Measurements from ENCODE around the gene CTTN. TPM values are rescaled to one million over a fixed set of nuclear protein-coding genes. Genes with fewer than 3 reads are reported as not detected.
A peak's percentile ranks its signal among the peaks of the same experiment; 100 is the strongest.

CTTN gene
- total RNA-seq, 1 experiment from 2014 or later: 224 TPM

GRCh38 chr11:70435765-70436500 lies 37.6 kb downstream of the CTTN start:
- H3K27ac Mint-ChIP-seq: peak overlapping the region in 2 of 3 experiments; percentile 16 to 35; a peak in 2 of 7 replicates
- no peak overlapping the region for H2BK20ac ChIP-seq (ENCODE audit: low read depth, low read length, poor library complexity, severe bottlenecking)

More at GRCh38 chr11:70435765-70436500, 37.6 kb downstream of the CTTN start:
- no peak overlapping the region for H3K27ac ChIP-seq (ENCODE audit: insufficient read length, low read depth, low read length)
- DNase-seq: no peak
- no CpG with 5 or more reads among the region's 24 CpGs for WGBS (ENCODE audit: extremely low coverage, insufficient read length, low lambda C conversion rate)
- H2BK12ac ChIP-seq (ENCODE audit: insufficient read length, low read depth, low read length): no peak overlapping the region
- H2AFZ ChIP-seq (ENCODE audit: low read length): no peak overlapping the region
- no peaks in the 10 kb centered on the region for H3K23me2 ChIP-seq (ENCODE audit: insufficient read length, low read depth, low read length, poor library complexity, severe bottlenecking)
- H4K20me1 ChIP-seq (ENCODE audit: control insufficient read depth, insufficient read depth, insufficient read length): no peaks in the 10 kb centered on the region
- no peak overlapping the region for H3K14ac ChIP-seq (ENCODE audit: insufficient read depth, low read length)
- no peak overlapping the region for H2BK120ac ChIP-seq (ENCODE audit: low read depth, low read length, poor library complexity, severe bottlenecking)
- no peak overlapping the region for H2BK15ac ChIP-seq (ENCODE audit: low read depth, low read length)
- H3K4me1 Mint-ChIP-seq: peaks cover 9 to 14% of the 10 kb centered on the region in 2 experiments
- no peak overlapping the region for H3K9ac ChIP-seq (ENCODE audit: extremely low read depth, insufficient read length, low read length)
- no peak overlapping the region for H3K56ac ChIP-seq (ENCODE audit: insufficient read length, low read depth, low read length)
- H3K27me3 Mint-ChIP-seq (ENCODE audit: low read depth): no peaks in the 10 kb centered on the region; the same call in 1 of the 2 replicates
- H3K23ac ChIP-seq (ENCODE audit: insufficient read length, low read depth, low read length): no peak overlapping the region
- no peak overlapping the region for H3K18ac ChIP-seq (ENCODE audit: insufficient read length, low read depth, low read length)
- no peak overlapping the region for H4K8ac ChIP-seq (replicated peaks; ENCODE audit: insufficient read length, low read depth, low read length)
- no peak overlapping the region for H3T11ph ChIP-seq (ENCODE audit: low read length)
- no peak overlapping the region for H2AK5ac ChIP-seq (ENCODE audit: insufficient read length, low read length)
- no peaks in the 10 kb centered on the region for H3K27me3 ChIP-seq (ENCODE audit: insufficient read depth, low read length)
- TF ChIP-seq, protein P1, sequence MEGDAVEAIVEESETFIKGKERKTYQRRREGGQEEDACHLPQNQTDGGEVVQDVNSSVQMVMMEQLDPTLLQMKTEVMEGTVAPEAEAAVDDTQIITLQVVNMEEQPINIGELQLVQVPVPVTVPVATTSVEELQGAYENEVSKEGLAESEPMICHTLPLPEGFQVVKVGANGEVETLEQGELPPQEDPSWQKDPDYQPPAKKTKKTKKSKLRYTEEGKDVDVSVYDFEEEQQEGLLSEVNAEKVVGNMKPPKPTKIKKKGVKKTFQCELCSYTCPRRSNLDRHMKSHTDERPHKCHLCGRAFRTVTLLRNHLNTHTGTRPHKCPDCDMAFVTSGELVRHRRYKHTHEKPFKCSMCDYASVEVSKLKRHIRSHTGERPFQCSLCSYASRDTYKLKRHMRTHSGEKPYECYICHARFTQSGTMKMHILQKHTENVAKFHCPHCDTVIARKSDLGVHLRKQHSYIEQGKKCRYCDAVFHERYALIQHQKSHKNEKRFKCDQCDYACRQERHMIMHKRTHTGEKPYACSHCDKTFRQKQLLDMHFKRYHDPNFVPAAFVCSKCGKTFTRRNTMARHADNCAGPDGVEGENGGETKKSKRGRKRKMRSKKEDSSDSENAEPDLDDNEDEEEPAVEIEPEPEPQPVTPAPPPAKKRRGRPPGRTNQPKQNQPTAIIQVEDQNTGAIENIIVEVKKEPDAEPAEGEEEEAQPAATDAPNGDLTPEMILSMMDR (conservative IDR thresholded peaks at IDR 0.05): no peak
- no peak overlapping the region for H2BK5ac ChIP-seq (ENCODE audit: insufficient read length, low read length)
- no peaks in the 10 kb centered on the region for H3K4me1 ChIP-seq (ENCODE audit: insufficient read depth, low read length)
- no peaks in the 10 kb centered on the region for H3K79me2 ChIP-seq (ENCODE audit: insufficient read depth, low read length)
- no peaks in the 10 kb centered on the region for H3K79me1 ChIP-seq (ENCODE audit: insufficient read depth, low read depth, low read length, poor library complexity, severe bottlenecking)
- no peak overlapping the region for H4K91ac ChIP-seq (ENCODE audit: insufficient read length, low read depth, low read length)
- H4K5ac ChIP-seq (ENCODE audit: insufficient read length, low read depth, low read length): no peak overlapping the region
- H3K36me3 Mint-ChIP-seq (ENCODE audit: insufficient read depth in 1 of 3, low read depth in 3 of 3): peaks cover 42 to 90% (median 83%) of the 10 kb centered on the region in 3 experiments; a peak in 6 of 7 replicates
- H3K9me3 Mint-ChIP-seq: no peaks in the 10 kb centered on the region
- no peak overlapping the region for H3K4me2 ChIP-seq (ENCODE audit: insufficient read depth, insufficient read length, low read length)
- H3K9me3 ChIP-seq (ENCODE audit: control insufficient read depth, low read depth, low read length): no peaks in the 10 kb centered on the region
- H3K4me3 Mint-ChIP-seq: no peak overlapping the region; a peak in 1 of 5 replicates
- no peak overlapping the region for H3K4ac ChIP-seq (ENCODE audit: low read depth, low read length)

Measured in H9 (cell line).